SU-DHL-6 (cell line): ENCODE measurements around the gene BID.

Source experiments
- H2AFZ ChIP-seq: fragments of 200-600 bp; sonication (generic); 2 replicates; pipeline ENCODE4 v1.6.1; 2014; ENCODE audit warnings: low read depth, mild to moderate bottlenecking, moderate library complexity, mixed read lengths, antibody characterized with exemption, low read length; ENCODE audit not compliant: severe bottlenecking
- H3F3A ChIP-seq: fragments of 200-600 bp; shearing (Covaris generic); 2 replicates; pipeline ENCODE4 v1.6.0; 2016; ENCODE audit warnings: antibody characterized with exemption, mild to moderate bottlenecking; ENCODE audit not compliant: insufficient read depth
- H3K27ac ChIP-seq: fragments of 200-600 bp; sonication (generic); 2 replicates; pipeline ENCODE4 v1.5.1; 2016; ENCODE audit warnings: low read depth, mild to moderate bottlenecking, low read length, moderate library complexity, mixed read lengths
- H3K27me3 ChIP-seq: fragments of 200-600 bp; sonication (generic), shearing (Covaris generic); 2 replicates; pipeline ENCODE4 v1.6.0; 2014; ENCODE audit warnings: mild to moderate bottlenecking, low read length
- H3K36me3 ChIP-seq: fragments of 200-600 bp; sonication (generic); 2 replicates; pipeline ENCODE4 v1.6.1; 2014; ENCODE audit warnings: mild to moderate bottlenecking, low read length, mixed read lengths
- H3K4me2 ChIP-seq: fragments of 300-600, 200-600 bp; shearing (Covaris generic), sonication (generic); 2 replicates; pipeline ENCODE4 v1.6.0; 2014; ENCODE audit warnings: low read length, low read depth, mild to moderate bottlenecking; ENCODE audit not compliant: poor library complexity, severe bottlenecking
- H3K4me3 ChIP-seq: fragments of 200-600 bp; sonication (generic); 2 replicates; pipeline ENCODE4 v1.5.1; 2014; ENCODE audit warnings: antibody characterized with exemption, low read length, mild to moderate bottlenecking, mixed read lengths; ENCODE audit not compliant: insufficient read depth, poor library complexity, severe bottlenecking
- H3K79me2 ChIP-seq: fragments of 200-600 bp; sonication (generic); 2 replicates; pipeline ENCODE4 v1.6.1; 2014; ENCODE audit warnings: mild to moderate bottlenecking, low read length, moderate library complexity; ENCODE audit not compliant: insufficient read depth
- H3K9ac ChIP-seq: fragments of 200-600 bp; sonication (generic); 2 replicates; pipeline ENCODE4 v1.7.0; 2014; ENCODE audit warnings: mild to moderate bottlenecking, low read length
- H3K9me2 ChIP-seq: fragments of 200-600 bp; sonication (generic); replicated peaks from 2 replicates; pipeline ENCODE4 v1.6.1; 2014; ENCODE audit warnings: low read length; ENCODE audit not compliant: insufficient read depth
- H3K9me3 ChIP-seq: fragments of 200-600 bp; sonication (generic); 2 replicates; pipeline ENCODE4 v1.6.1; 2014; ENCODE audit warnings: low read length, mixed read lengths; ENCODE audit not compliant: insufficient read depth
- H4K20me1 ChIP-seq: fragments of 200-600 bp; sonication (generic); 2 replicates; pipeline ENCODE4 v1.6.1; 2014; ENCODE audit warnings: low read depth, mild to moderate bottlenecking, antibody characterized with exemption, low read length, moderate library complexity, mixed read lengths
- EZH2phosphoT487 ChIP-seq: fragments of 200-600 bp; sonication (generic), shearing (Covaris generic); conservative IDR thresholded peaks from 2 replicates; pipeline ENCODE4 v1.6.1; 2018; ENCODE audit warnings: mild to moderate bottlenecking, antibody characterized with exemption, low read length, moderate library complexity, mixed read lengths
- TF ChIP-seq, protein P1 (sequence below): fragments of 200-600 bp; sonication (generic); IDR thresholded peaks from one replicate; pipeline ENCODE4 v1.5.1; 2017; ENCODE audit warnings: antibody characterized with exemption, mild to moderate bottlenecking, low read length, moderate library complexity; ENCODE audit not compliant: insufficient read depth, poor library complexity, severe bottlenecking

The BID gene

GRCh38 chr22:17751596-17751995 is 22.7 kb downstream of the BID start:
- no peak overlapping the region for H3K4me2 ChIP-seq
- no peaks in the 10 kb centered on the region for H3K79me2 ChIP-seq
- no peaks in the 10 kb centered on the region for H3K9me2 ChIP-seq
- TF ChIP-seq EZH2phosphoT487: no peak
- TF ChIP-seq, protein P1, sequence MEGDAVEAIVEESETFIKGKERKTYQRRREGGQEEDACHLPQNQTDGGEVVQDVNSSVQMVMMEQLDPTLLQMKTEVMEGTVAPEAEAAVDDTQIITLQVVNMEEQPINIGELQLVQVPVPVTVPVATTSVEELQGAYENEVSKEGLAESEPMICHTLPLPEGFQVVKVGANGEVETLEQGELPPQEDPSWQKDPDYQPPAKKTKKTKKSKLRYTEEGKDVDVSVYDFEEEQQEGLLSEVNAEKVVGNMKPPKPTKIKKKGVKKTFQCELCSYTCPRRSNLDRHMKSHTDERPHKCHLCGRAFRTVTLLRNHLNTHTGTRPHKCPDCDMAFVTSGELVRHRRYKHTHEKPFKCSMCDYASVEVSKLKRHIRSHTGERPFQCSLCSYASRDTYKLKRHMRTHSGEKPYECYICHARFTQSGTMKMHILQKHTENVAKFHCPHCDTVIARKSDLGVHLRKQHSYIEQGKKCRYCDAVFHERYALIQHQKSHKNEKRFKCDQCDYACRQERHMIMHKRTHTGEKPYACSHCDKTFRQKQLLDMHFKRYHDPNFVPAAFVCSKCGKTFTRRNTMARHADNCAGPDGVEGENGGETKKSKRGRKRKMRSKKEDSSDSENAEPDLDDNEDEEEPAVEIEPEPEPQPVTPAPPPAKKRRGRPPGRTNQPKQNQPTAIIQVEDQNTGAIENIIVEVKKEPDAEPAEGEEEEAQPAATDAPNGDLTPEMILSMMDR: no peak
- no peaks in the 10 kb centered on the region for H3F3A ChIP-seq
- H2AFZ ChIP-seq: no peak overlapping the region
- no peaks in the 10 kb centered on the region for H3K36me3 ChIP-seq
- H3K9ac ChIP-seq: no peak overlapping the region
- H3K4me3 ChIP-seq: no peak overlapping the region
- H3K27ac ChIP-seq: no peak overlapping the region
- no peaks in the 10 kb centered on the region for H3K27me3 ChIP-seq
- no peaks in the 10 kb centered on the region for H4K20me1 ChIP-seq
- H3K9me3 ChIP-seq: no peaks in the 10 kb centered on the region

- Histone ChIP-seq H2AFZ (no peak overlapping the region), H3K4me2 (no peak overlapping the region), H3K36me3 (no peaks in the 10 kb centered on the region), H3K27me3 (no peaks in the 10 kb centered on the region), H3K27ac (no peak overlapping the region), H3K79me2 (no peaks in the 10 kb centered on the region), H3K9me2 (no peaks in the 10 kb centered on the region), H3K9ac (no peak overlapping the region), H3K4me3 (no peak overlapping the region), H3F3A (no peaks in the 10 kb centered on the region), H3K9me3 (no peaks in the 10 kb centered on the region), H4K20me1 (no peaks in the 10 kb centered on the region)
- TF ChIP-seq, protein P1: no peak
- no peak for TF ChIP-seq EZH2phosphoT487
These were observed 24.5 kb downstream of the BID start for GRCh38 chr22:17749605-17750395.

DNA sequence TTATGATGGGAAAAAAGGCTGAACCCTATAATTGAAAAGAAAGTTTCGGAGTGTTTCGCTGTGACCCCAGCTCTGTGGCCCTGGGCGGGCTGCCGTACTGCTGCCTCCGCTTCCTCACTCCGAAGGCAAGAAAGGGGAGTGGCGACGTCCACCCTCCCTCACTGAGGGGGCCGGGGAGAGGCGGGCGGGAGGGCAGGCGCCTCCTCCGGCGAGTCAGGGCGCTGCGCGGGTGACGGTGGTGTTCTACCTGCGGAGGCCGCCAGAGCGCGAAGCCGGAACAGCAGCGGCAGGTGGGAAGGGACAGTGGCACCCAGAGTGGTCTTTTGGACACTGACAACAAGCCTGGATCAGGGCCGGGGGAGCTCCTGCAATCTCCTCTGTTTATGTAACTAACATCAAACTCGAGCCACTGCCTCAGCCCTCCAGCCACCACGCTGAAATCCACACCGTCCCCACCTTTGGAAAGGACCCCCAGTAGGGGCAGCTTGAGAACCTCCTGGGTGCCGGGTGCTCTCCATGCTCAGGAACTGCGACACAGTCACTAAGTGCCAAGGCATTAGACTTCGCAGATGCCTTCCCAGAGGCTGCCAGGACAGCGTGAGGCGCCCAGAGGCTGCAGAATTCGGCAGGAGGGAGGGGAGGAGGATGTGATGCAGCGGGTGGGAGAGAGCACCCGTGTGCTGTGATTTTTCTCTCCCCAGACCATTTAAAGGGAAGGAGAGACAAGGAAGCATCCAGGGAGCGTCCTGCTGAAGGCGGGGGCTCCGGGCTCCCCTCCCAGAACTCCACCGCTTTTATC is 25.5 kb downstream of the BID start:
- Histone ChIP-seq H3K27me3 (no peaks in the 10 kb centered on the region), H3K79me2 (no peaks in the 10 kb centered on the region), H3F3A (no peaks in the 10 kb centered on the region), H3K4me2 (no peak overlapping the region), H3K36me3 (no peaks in the 10 kb centered on the region), H3K27ac (no peak overlapping the region), H3K9me3 (no peaks in the 10 kb centered on the region), H3K9ac (no peak overlapping the region), H4K20me1 (no peaks in the 10 kb centered on the region), H3K9me2 (no peaks in the 10 kb centered on the region), H2AFZ (no peak overlapping the region), H3K4me3 (no peak overlapping the region)
- TF ChIP-seq EZH2phosphoT487: no peak
- TF ChIP-seq, protein P1: no peak
